ENCODE data around the gene DNAJC24.

Gene DNAJC24

DNA sequence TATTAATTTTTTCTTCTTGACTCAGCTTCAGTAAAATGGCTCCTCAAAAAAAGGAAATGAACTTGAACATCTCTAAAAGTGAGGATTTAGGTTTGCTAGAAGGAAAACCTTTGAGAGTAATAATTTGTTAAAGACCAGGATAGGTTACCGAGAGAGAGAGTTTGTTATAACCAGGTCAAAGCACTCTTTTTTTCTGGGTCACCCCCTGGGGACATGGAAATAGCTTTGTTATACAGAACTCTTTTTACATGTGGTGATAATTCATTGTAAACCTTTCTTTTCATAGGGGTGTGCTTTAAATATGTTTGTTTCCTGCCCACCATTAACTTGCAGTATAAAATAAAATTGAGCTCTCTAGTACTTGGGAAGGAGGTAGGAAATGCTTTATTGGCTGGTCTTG is 47.7 kb downstream of the DNAJC24 start:
- DNase-seq: no peak

GRCh38 chr11:31417816-31418215 is 48.2 kb downstream of the DNAJC24 start:
- no peak for DNase-seq

- no peak for DNase-seq
Observed at GRCh38 chr11:31419138-31419537, 49.5 kb downstream of the DNAJC24 start.

GRCh38 chr11:31419669-31420068 is 50.0 kb downstream of the DNAJC24 start:
- no peak for DNase-seq

GRCh38 chr11:31421820-31422219 is 52.2 kb downstream of the DNAJC24 start:
- DNase-seq: no peak

DNA sequence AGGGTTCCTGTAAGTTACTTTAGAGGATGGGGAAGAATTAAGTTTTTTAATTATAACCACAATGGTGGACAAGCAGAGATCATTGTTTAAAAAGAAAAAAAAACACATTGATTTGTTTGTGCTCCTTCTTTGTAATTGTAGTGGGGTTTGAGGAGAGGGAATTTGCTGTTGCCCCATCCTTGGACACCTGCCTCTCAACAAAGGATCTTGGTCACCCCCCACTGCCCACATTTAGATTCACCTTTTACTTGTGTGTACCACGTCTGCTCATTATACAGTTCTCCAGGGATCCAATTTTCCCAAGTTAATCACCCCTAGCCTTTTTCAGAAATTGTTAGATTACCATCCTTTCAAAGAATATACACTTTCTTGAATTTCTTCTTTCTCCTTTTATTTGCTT is 53.0 kb downstream of the DNAJC24 start:
- no peak for DNase-seq

DNA sequence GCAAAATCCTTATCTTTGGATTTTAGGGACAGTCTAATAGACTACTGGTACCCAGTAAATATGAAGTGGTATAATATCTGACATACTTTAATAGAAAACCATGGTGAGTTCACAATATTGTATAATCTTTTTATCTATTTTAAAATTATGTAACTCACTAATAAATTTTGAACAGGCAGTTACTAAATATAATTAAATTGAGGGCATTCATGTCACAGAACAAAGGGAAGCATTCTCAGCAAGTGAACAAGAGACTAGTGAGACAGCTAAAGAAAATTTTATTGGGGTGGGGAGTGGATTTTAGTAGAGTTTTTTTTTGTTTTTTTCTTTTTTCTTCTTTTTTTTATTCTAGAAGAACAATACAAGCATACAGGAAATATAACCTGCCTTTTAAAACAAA is 55.0 kb downstream of the DNAJC24 start:
- no peak for DNase-seq

GRCh38 chr11:31433851-31434250 is 64.2 kb downstream of the DNAJC24 start:
- no peak for DNase-seq

- no peak for DNase-seq
Observed at GRCh38 chr11:31437742-31438435, 68.2 kb downstream of the DNAJC24 start.

GRCh38 chr11:31441296-31441695 is 71.6 kb downstream of the DNAJC24 start:
- no peak for DNase-seq

- DNase-seq: peak; percentile 88
Observed at GRCh38 chr11:31442086-31442485, 72.4 kb downstream of the DNAJC24 start.

DNA sequence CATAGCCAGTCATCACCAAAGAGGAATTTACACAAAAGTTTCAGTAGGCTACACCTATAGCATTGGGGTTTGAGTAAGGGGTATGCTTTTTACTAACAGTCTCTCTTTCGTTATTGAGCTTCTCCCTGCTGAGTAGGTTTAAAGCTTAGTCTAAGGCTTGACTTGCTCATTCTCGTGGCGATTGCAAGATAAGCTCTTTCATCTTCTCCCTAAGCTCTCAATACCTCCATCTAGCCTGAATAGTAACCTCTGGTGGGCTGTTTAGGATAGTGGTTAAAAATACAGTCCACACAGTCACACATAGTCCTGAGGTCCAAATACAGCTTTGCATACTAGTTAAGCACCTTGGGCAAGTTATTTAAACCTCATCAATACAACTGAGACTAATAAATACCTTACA is 74.1 kb downstream of the DNAJC24 start:
- DNase-seq: no peak

GRCh38 chr11:31445621-31446020 is 76.0 kb downstream of the DNAJC24 start:
- no peak for DNase-seq

DNA sequence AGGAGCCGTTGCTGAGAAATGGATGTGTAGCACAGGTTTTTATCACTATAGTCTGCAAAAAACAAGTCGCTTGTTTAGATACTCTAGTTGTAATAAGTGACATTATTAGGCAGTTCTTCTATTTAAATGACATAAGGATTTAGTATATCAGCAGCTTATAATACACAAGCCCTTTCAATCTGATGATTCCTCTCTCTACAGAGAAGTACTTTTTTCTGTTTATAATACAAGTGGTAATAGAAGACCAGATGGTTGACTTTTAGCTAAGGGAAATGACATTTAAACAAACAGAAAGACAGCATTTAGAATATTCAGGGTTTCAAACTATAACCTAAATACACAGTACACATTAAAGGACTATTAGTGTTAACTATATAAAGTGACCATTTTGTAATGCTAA is 79.4 kb downstream of the DNAJC24 start:
- DNase-seq: no peak

DNA sequence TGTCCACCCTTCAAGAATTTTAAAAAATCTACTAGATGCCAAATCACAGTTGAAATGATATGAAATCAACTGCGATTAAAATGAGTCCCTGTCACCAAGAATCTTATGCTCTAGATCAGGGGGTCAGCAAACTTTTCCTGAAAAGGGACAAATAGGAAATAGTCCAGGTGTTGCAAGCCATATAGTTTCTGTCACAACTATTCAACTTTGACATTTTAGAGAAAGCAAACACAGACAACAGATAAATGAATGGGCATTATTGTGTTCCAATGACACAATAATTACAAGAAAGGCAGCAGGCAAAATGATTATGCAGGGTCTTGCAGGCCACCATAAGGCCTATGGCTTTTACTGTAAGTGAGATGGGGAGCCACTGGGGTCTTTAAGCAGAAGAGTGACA is 81.2 kb downstream of the DNAJC24 start:
- no peak for DNase-seq

DNA sequence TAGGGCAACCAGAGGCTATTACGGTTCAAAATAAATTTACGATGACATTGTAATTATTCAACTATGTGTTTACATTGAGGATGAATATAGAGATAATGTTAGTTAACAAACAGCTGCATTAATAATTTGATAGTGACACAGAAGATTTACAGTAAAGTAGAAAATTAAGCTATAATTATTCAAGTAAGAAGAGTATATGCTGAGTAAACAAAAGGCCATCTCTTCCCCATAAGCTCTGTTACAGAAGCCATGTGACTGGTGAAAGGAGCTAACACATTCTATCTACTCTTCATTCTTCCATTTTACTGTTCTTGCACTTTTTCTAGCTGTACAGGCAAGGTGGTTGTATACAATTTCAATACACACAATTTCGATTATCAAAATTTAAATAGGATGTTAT is 85.5 kb downstream of the DNAJC24 start:
- DNase-seq: no peak

DNA sequence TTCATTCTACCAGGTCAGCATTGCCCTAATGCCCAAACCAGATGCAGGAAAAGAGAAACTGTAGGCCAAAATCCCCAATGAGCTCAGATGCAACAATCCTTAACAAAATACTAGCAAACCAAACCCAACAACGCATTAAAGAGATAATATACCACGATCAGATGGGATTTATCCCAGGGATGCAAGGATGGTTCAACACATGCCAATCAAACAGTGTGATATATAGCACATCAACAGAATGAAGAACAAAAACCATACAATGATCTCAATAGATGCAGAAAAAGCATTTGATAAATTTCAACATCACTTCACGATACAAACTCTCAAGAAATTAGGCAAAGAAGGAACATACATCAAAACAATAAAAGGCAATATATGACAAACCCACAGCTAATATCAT is 94.8 kb downstream of the DNAJC24 start:
- DNase-seq: no peak

GRCh38 chr11:31474083-31474482 is 104.4 kb downstream of the DNAJC24 start:
- DNase-seq: no peak

GRCh38 chr11:31477528-31478222 is 108.0 kb downstream of the DNAJC24 start:
- no peak for DNase-seq

DNA sequence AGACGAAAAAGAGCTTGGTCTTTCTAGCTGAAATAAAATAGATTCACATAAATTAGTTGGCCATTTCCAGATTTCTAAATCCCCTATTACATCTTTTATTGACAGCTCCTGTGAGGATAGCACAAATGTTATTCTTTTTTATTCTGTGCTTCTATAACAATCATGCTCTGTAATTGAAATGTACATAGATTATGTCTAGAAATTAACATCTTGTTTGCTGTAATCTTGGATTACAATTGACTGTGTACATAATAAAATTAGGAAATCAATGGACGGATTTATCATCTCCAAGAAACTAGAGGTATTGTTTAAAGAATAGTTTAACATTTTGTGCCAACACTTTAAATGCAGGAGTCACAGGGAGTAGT is 108.5 kb downstream of the DNAJC24 start:
- DNase-seq: no peak

DNA sequence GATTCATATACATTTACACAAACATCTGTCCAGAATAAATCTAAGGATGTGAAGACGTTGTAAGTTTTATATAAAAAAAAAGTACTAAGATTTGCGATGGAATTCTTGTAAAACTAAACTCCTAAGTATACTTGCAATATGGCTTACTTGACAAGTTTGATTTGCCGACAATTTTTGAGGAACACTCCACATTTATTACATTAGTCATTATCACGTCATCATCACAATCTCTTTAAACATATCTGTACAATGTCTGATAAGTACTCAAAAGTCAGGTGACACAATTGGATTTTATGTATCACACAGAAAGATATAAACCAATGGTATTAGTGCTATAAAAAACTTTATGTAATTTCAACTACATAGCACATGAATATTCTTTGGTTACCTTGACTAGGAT is 109.4 kb downstream of the DNAJC24 start:
- no peak for DNase-seq

DNA sequence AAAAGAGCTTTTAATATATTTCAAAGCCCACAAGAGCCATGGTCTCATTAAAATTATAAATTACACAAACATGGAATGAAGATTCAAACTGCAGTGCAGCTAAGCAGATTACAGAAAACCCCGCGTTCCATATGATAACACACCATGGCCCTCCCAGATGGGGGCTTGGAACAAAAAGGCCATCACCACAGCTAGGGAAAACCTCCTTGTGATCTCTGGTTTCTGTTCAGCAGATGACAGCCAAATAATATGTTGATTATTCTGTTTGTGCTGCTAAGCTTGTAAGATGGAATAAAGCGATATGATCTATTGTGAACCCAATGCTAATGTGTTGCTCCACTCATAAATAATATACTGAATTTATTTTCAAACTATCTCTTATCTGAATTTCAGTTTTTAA is 111.3 kb downstream of the DNAJC24 start:
- DNase-seq: no peak

All from NCI-H2029 treated with DMSO at 0.1 percent for 48 hours (cell line).